ENCODE data around the gene KRT7.

Gene KRT7

GRCh38 chr12:52193991-52194390, 39.1 kb upstream of the KRT7 start:
- no peak overlapping the region for H3K27ac ChIP-seq (ENCODE audit: low read length)
- no peaks in the 10 kb centered on the region for H3K9me3 ChIP-seq (replicated peaks; ENCODE audit: insufficient read depth, low read length)
- H3K4me3 ChIP-seq (ENCODE audit: low read length) = no peak overlapping the region
- TF ChIP-seq EZH2 (optimal IDR thresholded peaks at IDR 0.05; ENCODE audit: low read depth, low read length) (no peak), CTCF (IDR thresholded peaks at IDR 0.05; ENCODE audit: low read length) (no peak), EZH2phosphoT487 (IDR thresholded peaks at IDR 0.05; ENCODE audit: low read length) (no peak)
- H3F3A ChIP-seq (ENCODE audit: insufficient read depth, low read length) = no peaks in the 10 kb centered on the region
- H3K4me2 ChIP-seq (ENCODE audit: low read depth, low read length) = no peak overlapping the region
- no peaks in the 10 kb centered on the region for H4K20me1 ChIP-seq (ENCODE audit: insufficient read depth, low read length)
- no peaks in the 10 kb centered on the region for H3K79me2 ChIP-seq (ENCODE audit: low read length)
- no peak for DNase-seq
- no peaks in the 10 kb centered on the region for H3K9me2 ChIP-seq (replicated peaks; ENCODE audit: insufficient read depth, low read length)
- no peak overlapping the region for H2AFZ ChIP-seq (ENCODE audit: low read length)
- H3K9ac ChIP-seq (ENCODE audit: low read length) = no peak overlapping the region
- peaks cover 49% of the 10 kb centered on the region for H3K27me3 ChIP-seq (replicated peaks; ENCODE audit: insufficient read depth, low read length)
- no peaks in the 10 kb centered on the region for H3K4me1 ChIP-seq (ENCODE audit: low read length)
- H3K36me3 ChIP-seq (replicated peaks; ENCODE audit: insufficient read depth, low read length) = no peaks in the 10 kb centered on the region

GRCh38 chr12:52195065-52195730, 37.8 kb upstream of the KRT7 start:
- Histone ChIP-seq H2AFZ (ENCODE audit: low read length) (no peak overlapping the region), H3K4me2 (ENCODE audit: low read depth, low read length) (no peak overlapping the region), H3K4me3 (ENCODE audit: low read length) (no peak overlapping the region), H3K4me1 (ENCODE audit: low read length) (no peaks in the 10 kb centered on the region), H4K20me1 (ENCODE audit: insufficient read depth, low read length) (no peaks in the 10 kb centered on the region), H3K9me2 (replicated peaks; ENCODE audit: insufficient read depth, low read length) (no peaks in the 10 kb centered on the region), H3K27me3 (replicated peaks; ENCODE audit: insufficient read depth, low read length) (peaks cover 55% of the 10 kb centered on the region), H3K27ac (ENCODE audit: low read length) (no peak overlapping the region), H3K9me3 (replicated peaks; ENCODE audit: insufficient read depth, low read length) (no peaks in the 10 kb centered on the region), H3K36me3 (replicated peaks; ENCODE audit: insufficient read depth, low read length) (no peaks in the 10 kb centered on the region), H3K9ac (ENCODE audit: low read length) (no peak overlapping the region), H3K79me2 (ENCODE audit: low read length) (no peaks in the 10 kb centered on the region), H3F3A (ENCODE audit: insufficient read depth, low read length) (no peaks in the 10 kb centered on the region)
- TF ChIP-seq EZH2 (optimal IDR thresholded peaks at IDR 0.05; ENCODE audit: low read depth, low read length) (no peak), EZH2phosphoT487 (IDR thresholded peaks at IDR 0.05; ENCODE audit: low read length) (no peak), CTCF (IDR thresholded peaks at IDR 0.05; ENCODE audit: low read length) (no peak)
- no peak for DNase-seq

- H3K27ac ChIP-seq (ENCODE audit: low read length) = no peak overlapping the region
Measured at GRCh38 chr12:52197371-52198231, 35.4 kb upstream of the KRT7 start.

More at GRCh38 chr12:52197371-52198231, 35.4 kb upstream of the KRT7 start:
- no peaks in the 10 kb centered on the region for H3K9me2 ChIP-seq (replicated peaks; ENCODE audit: insufficient read depth, low read length)
- no peak overlapping the region for H3K9ac ChIP-seq (ENCODE audit: low read length)
- H3K27me3 ChIP-seq (replicated peaks; ENCODE audit: insufficient read depth, low read length) = peaks cover 58% of the 10 kb centered on the region
- H3K9me3 ChIP-seq (replicated peaks; ENCODE audit: insufficient read depth, low read length) = no peaks in the 10 kb centered on the region
- H3K4me2 ChIP-seq (ENCODE audit: low read depth, low read length) = no peak overlapping the region
- no peaks in the 10 kb centered on the region for H3K36me3 ChIP-seq (replicated peaks; ENCODE audit: insufficient read depth, low read length)
- TF ChIP-seq EZH2phosphoT487 (IDR thresholded peaks at IDR 0.05; ENCODE audit: low read length) (no peak), EZH2 (optimal IDR thresholded peaks at IDR 0.05; ENCODE audit: low read depth, low read length) (no peak), CTCF (IDR thresholded peaks at IDR 0.05; ENCODE audit: low read length) (no peak)
- no peaks in the 10 kb centered on the region for H3K79me2 ChIP-seq (ENCODE audit: low read length)
- DNase-seq = no peak
- H3F3A ChIP-seq (ENCODE audit: insufficient read depth, low read length) = no peaks in the 10 kb centered on the region
- H4K20me1 ChIP-seq (ENCODE audit: insufficient read depth, low read length) = no peaks in the 10 kb centered on the region
- H2AFZ ChIP-seq (ENCODE audit: low read length) = no peak overlapping the region
- no peak overlapping the region for H3K4me3 ChIP-seq (ENCODE audit: low read length)
- H3K4me1 ChIP-seq (ENCODE audit: low read length) = no peaks in the 10 kb centered on the region
